Activated CD8-positive, alpha-beta memory T cell treated with anti-CD3 and anti-CD28 coated beads, Interleukin-2, amount 10 ng/mL, durations not matched to agents 7 days and 5 days (primary cell): ENCODE data around the gene PFKFB2. TPM values are rescaled to one million over a fixed set of nuclear protein-coding genes. Genes with fewer than 3 reads are reported as not detected.

ENCODE experiments used
- ATAC-seq: fragments of 150-1000 bp; cut with Tn5 transposase; one replicate; pipeline ENCODE4 v1.10.0; 2021; ENCODE audit warnings: moderate library complexity
- CTCF ChIA-PET: fragments of 350-600 bp; sonication (Branson Sonifier 250); formaldehyde crosslinking; loops from one replicate; lab custom pipeline; 2021; ENCODE audit warnings: antibody characterized with exemption; lab: Charles Lee
- DNase-seq: peaks from one replicate; pipeline ENCODE4 v3.0.0-alpha.2; 2020
- H3K27ac Mint-ChIP-seq: one replicate; pipeline ENCODE4 v1.8.0; 2021; ENCODE audit warnings: mild to moderate bottlenecking, mixed read lengths
- H3K27me3 Mint-ChIP-seq: one replicate; pipeline ENCODE4 v1.8.0; 2021; ENCODE audit warnings: mixed read lengths
- H3K36me3 Mint-ChIP-seq: one replicate; pipeline ENCODE4 v1.8.0; 2021; ENCODE audit warnings: mild to moderate bottlenecking, mixed read lengths
- H3K4me1 Mint-ChIP-seq: one replicate; pipeline ENCODE4 v1.8.0; 2021; ENCODE audit warnings: mixed read lengths
- H3K4me3 Mint-ChIP-seq: one replicate; pipeline ENCODE4 v1.8.0; 2021; ENCODE audit warnings: mild to moderate bottlenecking, moderate library complexity, mixed read lengths
- H3K9me3 Mint-ChIP-seq: one replicate; pipeline ENCODE4 v1.8.0; 2022; ENCODE audit warnings: low read depth, mixed read lengths
- total RNA-seq, 2 experiments: library from RNA; stranded (reverse); gene quantifications; one replicate each; pipeline ENCODE4 v1.2.3, GENCODE V29; 2021

The PFKFB2 gene
- total RNA-seq: 1 to 10 TPM; 2.3 TPM

GRCh38 chr1:207052911-207053769 is at the start of gene PFKFB2:
TSS of gene PFKFB2 (plus strand) at chr1:207053275. CDS start at chr1:207054718, 1,443 bp downstream.
- Mint-ChIP-seq H3K36me3 (peaks cover 8% of the 10 kb centered on the region), H3K9me3 (no peaks in the 10 kb centered on the region), H3K4me3 (peak within 1 kb of the TSS; percentile 93), H3K27ac (peak within 1 kb of the TSS; percentile 82), H3K4me1 (peaks cover 37% of the 10 kb centered on the region), H3K27me3 (peaks cover 5% of the 10 kb centered on the region)
- peak; percentile 95 for DNase-seq
- ATAC-seq: peak; percentile 90
- CTCF ChIA-PET: interaction anchor here (0.8 to 2.3 kb wide), 14 partner anchors 10 to 446 kb away, joined by 3 to 10 read pairs (median 5); no protein-coding TSS in a partner anchor

- Mint-ChIP-seq H3K4me1 (no peaks in the 10 kb centered on the region), H3K9me3 (no peaks in the 10 kb centered on the region), H3K27ac (no peak overlapping the region), H3K27me3 (peaks cover 29% of the 10 kb centered on the region), H3K36me3 (no peaks in the 10 kb centered on the region), H3K4me3 (no peak overlapping the region)
- ATAC-seq (peak; percentile 61), DNase-seq (peak; percentile 48)
- CTCF ChIA-PET: interaction anchor here (0.7 to 2.3 kb wide), 11 partner anchors 13 to 296 kb away, joined by 3 to 14 read pairs (median 4); no protein-coding TSS in a partner anchor
These were observed 47.9 kb upstream of the PFKFB2 start for GRCh38 chr1:207004931-207005830.

- CTCF ChIA-PET: interaction anchor here (1.0 to 2.3 kb wide), 7 partner anchors 14 to 297 kb away, joined by 3 to 6 read pairs (median 3); no protein-coding TSS in a partner anchor
- no peak for ATAC-seq
- no peak for DNase-seq
- Mint-ChIP-seq H3K4me3 (no peak overlapping the region), H3K4me1 (no peaks in the 10 kb centered on the region), H3K36me3 (no peaks in the 10 kb centered on the region), H3K9me3 (no peaks in the 10 kb centered on the region), H3K27me3 (peaks cover 34% of the 10 kb centered on the region), H3K27ac (no peak overlapping the region)
These were observed 47.0 kb upstream of the PFKFB2 start for GRCh38 chr1:207006083-207006482.

GRCh38 chr1:207006914-207007313 is 46.2 kb upstream of the PFKFB2 start:
- H3K27me3 Mint-ChIP-seq: peaks cover 36% of the 10 kb centered on the region
- H3K4me1 Mint-ChIP-seq: no peaks in the 10 kb centered on the region
- DNase-seq: no peak
- CTCF ChIA-PET: interaction anchor here (1.0 to 2.3 kb wide), 4 partner anchors 13 to 39 kb away, joined by 3 to 6 read pairs (median 3); no protein-coding TSS in a partner anchor
- no peak overlapping the region for H3K4me3 Mint-ChIP-seq
- no peaks in the 10 kb centered on the region for H3K36me3 Mint-ChIP-seq
- no peak for ATAC-seq
- H3K27ac Mint-ChIP-seq: no peak overlapping the region
- H3K9me3 Mint-ChIP-seq: no peaks in the 10 kb centered on the region

- no peaks in the 10 kb centered on the region for H3K9me3 Mint-ChIP-seq
- CTCF ChIA-PET: no interaction called here
- no peaks in the 10 kb centered on the region for H3K4me1 Mint-ChIP-seq
- DNase-seq (no peak), ATAC-seq (no peak)
- H3K4me3 Mint-ChIP-seq: no peak overlapping the region
- peaks cover 42% of the 10 kb centered on the region for H3K27me3 Mint-ChIP-seq
- no peaks in the 10 kb centered on the region for H3K36me3 Mint-ChIP-seq
- no peak overlapping the region for H3K27ac Mint-ChIP-seq
These were observed 45.6 kb upstream of the PFKFB2 start for GRCh38 chr1:207007352-207008033.

- H3K4me3 Mint-ChIP-seq: no peak overlapping the region
- H3K27ac Mint-ChIP-seq: no peak overlapping the region
- H3K27me3 Mint-ChIP-seq: peaks cover 58% of the 10 kb centered on the region
- H3K36me3 Mint-ChIP-seq: no peaks in the 10 kb centered on the region
- CTCF ChIA-PET: no interaction called here
- ATAC-seq (no peak), DNase-seq (no peak)
- H3K9me3 Mint-ChIP-seq: no peaks in the 10 kb centered on the region
- no peaks in the 10 kb centered on the region for H3K4me1 Mint-ChIP-seq
These were observed 43.8 kb upstream of the PFKFB2 start for GRCh38 chr1:207009182-207009850.

GRCh38 chr1:207009945-207010344 is 43.1 kb upstream of the PFKFB2 start:
- H3K4me1 Mint-ChIP-seq: no peaks in the 10 kb centered on the region
- no peak for DNase-seq
- CTCF ChIA-PET: no interaction called here
- no peak for ATAC-seq
- no peaks in the 10 kb centered on the region for H3K9me3 Mint-ChIP-seq
- H3K36me3 Mint-ChIP-seq: no peaks in the 10 kb centered on the region
- H3K27me3 Mint-ChIP-seq: peaks cover 58% of the 10 kb centered on the region
- H3K4me3 Mint-ChIP-seq: no peak overlapping the region
- H3K27ac Mint-ChIP-seq: no peak overlapping the region

- Mint-ChIP-seq H3K27ac (no peak overlapping the region), H3K4me1 (no peaks in the 10 kb centered on the region), H3K27me3 (peaks cover 55% of the 10 kb centered on the region), H3K4me3 (no peak overlapping the region), H3K9me3 (no peaks in the 10 kb centered on the region), H3K36me3 (no peaks in the 10 kb centered on the region)
- no peak for DNase-seq
- CTCF ChIA-PET: no interaction called here
- no peak for ATAC-seq
These were observed 42.3 kb upstream of the PFKFB2 start for GRCh38 chr1:207010726-207011125.

- H3K27me3 Mint-ChIP-seq: peaks cover 47% of the 10 kb centered on the region
- H3K27ac Mint-ChIP-seq: no peak overlapping the region
- H3K4me1 Mint-ChIP-seq: peaks cover 2% of the 10 kb centered on the region
- H3K36me3 Mint-ChIP-seq: no peaks in the 10 kb centered on the region
- ATAC-seq: no peak
- DNase-seq: no peak
- no peaks in the 10 kb centered on the region for H3K9me3 Mint-ChIP-seq
- H3K4me3 Mint-ChIP-seq: no peak overlapping the region
- CTCF ChIA-PET: interaction anchor here (0.9 to 1.4 kb wide), 2 partner anchors 71 to 391 kb away, joined by 3 to 4 read pairs; no protein-coding TSS in a partner anchor
These were observed 39.6 kb upstream of the PFKFB2 start for GRCh38 chr1:207013321-207014085.

GRCh38 chr1:207014728-207015127 is 38.3 kb upstream of the PFKFB2 start:
- Mint-ChIP-seq H3K27ac (no peak overlapping the region), H3K27me3 (peaks cover 45% of the 10 kb centered on the region)
- ATAC-seq: no peak

GRCh38 chr1:207015791-207016190 is 37.3 kb upstream of the PFKFB2 start:
- CTCF ChIA-PET: no interaction called here

More at GRCh38 chr1:207014728-207015127, 38.3 kb upstream of the PFKFB2 start:
- no peak for DNase-seq
- Mint-ChIP-seq H3K9me3 (no peaks in the 10 kb centered on the region), H3K4me3 (no peak overlapping the region), H3K36me3 (no peaks in the 10 kb centered on the region), H3K4me1 (peaks cover 2% of the 10 kb centered on the region)
- CTCF ChIA-PET: no interaction called here

More at GRCh38 chr1:207015791-207016190, 37.3 kb upstream of the PFKFB2 start:
- Mint-ChIP-seq H3K4me1 (peaks cover 2% of the 10 kb centered on the region), H3K9me3 (no peaks in the 10 kb centered on the region), H3K27me3 (peaks cover 38% of the 10 kb centered on the region), H3K27ac (no peak overlapping the region), H3K36me3 (no peaks in the 10 kb centered on the region), H3K4me3 (no peak overlapping the region)
- no peak for DNase-seq
- ATAC-seq: no peak
